ENCODE results near the gene GPC3. TPM values are rescaled to one million over a fixed set of nuclear protein-coding genes. Genes with fewer than 3 reads are reported as not detected.

GPC3 gene
- total RNA-seq, 1 donor from 2014 or later: not detected

DNA sequence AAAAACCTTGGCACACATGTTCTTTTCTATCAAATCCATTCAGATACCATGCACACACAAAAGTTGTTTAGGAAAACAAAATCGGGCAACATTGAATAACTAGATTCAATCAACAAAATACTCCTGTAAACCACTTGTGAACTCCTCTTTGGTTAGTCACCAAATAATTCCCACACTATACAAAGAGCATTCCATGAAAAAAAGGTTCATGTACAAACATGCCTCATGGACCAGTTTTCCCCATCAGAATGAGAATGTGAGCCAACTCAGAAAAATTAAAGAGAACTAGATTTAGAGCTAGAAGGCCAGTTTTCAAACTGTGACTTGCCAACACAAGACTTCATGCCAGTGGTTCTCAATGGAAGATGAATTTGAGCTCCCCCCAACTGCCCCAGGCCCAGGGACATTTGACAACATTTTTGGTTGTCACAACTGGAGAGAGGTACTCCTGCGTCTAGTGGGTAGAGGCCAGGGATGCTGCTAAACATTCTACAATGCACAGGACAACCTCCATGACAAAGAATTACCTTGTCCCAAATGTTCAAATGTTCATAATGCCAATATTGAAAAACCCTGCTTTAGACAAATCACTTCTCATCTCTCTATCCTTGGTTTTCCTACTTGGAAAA lies 55.4 kb downstream of the GPC3 start:
- DNase-seq (ENCODE audit: low read depth, low spot score): no peak

GRCh38 chrX:133928365-133928764 lies 57.0 kb downstream of the GPC3 start:
- DNase-seq (ENCODE audit: low read depth, low spot score): no peak

DNA sequence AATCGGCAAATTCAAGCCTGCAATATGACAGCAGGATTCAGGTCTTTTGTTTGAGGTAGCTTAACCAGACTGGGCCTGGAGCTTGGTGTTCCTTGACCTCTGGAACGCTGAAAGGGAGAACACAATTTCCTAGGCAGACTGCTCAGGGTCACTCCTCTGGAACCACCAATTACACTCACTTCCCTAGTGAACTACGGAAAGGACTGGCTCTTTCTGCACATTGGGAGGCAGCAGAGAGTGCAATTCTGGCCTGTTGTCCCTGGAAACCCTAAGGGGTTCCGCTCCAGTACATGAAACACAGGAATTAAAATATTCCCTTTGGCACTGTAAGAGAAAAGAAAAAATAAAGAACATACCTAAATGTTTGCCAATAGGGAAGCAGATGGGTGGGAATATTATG lies 58.6 kb downstream of the GPC3 start:
- DNase-seq (ENCODE audit: low read depth, low spot score): no peak

DNA sequence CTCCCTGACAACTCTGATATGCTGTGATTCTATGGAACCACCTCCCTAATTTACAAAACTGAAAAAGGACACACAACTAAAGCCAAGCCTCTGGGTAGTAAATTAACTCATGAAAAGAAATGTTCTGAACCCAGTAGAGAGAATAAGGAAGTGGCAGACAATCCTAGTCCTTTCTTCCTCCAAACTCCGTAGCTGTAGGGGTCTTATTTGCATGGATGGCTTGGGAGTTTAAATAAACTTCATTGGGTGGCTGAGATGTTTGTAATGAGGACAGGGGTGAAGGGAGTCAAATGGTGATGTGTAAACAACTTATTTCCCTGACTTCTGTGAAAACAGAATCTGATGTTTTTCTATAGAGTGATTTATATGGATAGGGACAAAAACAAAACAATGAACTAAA lies 59.3 kb downstream of the GPC3 start:
- no peak for DNase-seq (ENCODE audit: low read depth, low spot score)

DNA sequence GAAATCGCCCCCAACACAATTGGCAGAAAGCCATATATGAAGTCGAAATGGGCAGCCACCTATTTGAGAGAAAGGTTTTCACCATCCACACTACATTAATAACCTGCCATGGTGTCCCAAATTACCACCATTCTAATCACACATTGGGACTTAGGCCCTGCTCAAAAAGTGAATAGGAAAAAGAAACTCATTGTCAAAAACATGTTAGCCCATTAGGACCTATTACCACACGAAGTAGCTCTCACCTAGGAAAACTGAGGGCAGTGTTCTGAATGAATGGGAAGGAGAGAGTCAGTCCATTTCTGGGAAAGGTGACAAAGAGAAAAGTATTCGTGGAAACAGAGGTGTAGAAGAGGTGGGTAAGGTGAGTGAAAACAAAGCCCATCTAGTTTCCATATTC lies 60.8 kb downstream of the GPC3 start:
- DNase-seq (ENCODE audit: low read depth, low spot score): no peak

- no peak for DNase-seq (ENCODE audit: low read depth, low spot score)
These were observed 61.8 kb downstream of the GPC3 start for GRCh38 chrX:133923548-133923947.

DNA sequence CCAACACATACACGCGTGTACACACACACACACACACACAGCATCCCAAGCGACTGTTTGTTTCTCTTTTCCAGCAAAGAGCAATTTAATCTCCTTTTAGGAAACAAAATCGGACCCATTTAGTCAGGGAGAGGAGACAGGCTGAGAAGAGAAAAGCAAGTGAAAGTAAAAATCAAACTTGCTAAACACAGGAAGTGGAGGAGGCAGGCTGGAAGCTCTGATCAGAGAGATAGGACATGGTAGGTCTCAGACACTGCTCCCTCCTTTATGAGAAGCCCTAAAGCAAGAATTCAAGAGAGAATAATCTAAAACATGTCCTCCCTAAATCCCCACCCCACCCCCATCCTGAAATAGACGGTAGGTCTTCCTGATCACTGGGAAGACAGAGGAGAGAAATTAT lies 62.3 kb downstream of the GPC3 start:
- no peak for DNase-seq (ENCODE audit: low read depth, low spot score)

DNA sequence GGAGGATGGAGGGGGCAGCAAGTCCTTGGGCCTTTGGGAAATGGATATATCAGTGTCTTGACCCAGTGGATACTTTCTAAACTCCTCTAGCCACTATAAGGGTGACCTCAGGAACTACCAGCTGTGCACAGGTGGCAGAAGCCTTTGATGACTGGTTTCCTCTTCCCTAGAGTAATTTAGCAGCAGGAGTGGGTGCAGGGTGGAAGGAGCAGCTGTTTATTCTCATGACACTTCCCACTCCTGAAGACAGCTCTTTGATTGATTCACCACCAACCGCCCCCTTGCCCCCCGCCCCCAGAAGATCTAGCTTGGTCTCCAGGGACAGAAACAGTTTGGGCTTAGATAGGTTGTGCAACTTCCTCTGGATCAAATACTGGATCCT lies 63.0 kb downstream of the GPC3 start:
- no peak for DNase-seq (ENCODE audit: low read depth, low spot score)

- DNase-seq (ENCODE audit: low read depth, low spot score): no peak
These were observed 63.5 kb downstream of the GPC3 start for GRCh38 chrX:133921764-133922389.

DNA sequence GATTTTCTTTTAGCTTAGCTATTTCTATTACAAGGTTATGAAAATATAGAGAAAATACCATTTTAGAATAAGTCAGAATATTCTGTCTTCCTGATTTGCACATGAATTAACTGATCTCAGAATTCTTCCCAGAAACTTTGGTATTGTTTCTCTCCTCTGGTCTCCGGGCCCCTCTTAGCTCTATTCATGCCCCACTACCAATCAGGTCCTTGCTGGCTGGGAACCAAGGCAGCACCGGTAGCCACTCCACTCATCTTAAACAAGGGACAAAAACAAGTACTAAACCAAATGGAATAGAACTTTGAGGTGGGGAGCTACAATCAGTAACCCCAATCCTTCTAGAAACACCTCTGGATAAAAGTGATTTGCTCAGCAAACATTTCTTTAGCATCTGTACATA lies 64.3 kb downstream of the GPC3 start:
- no peak for DNase-seq (ENCODE audit: low read depth, low spot score)

DNA sequence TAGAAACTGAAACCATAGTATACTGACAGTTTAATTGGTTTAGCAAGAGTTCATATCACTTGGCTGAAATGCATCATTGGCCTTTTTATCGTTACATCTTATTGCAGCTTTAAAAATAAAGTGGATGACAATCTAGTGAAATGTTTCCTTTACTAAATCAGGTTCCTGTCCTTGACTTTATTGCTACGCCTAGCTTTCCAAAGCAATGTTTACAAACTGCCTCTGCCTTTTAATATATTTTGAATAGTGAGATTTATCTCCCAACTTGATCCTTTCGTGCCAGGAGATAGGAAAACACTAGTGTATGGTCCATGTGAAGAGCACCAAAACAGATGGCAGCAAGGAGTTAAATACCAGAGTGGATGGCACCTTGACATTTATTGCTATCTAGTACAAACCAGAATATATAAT lies 67.0 kb downstream of the GPC3 start:
- no peak for DNase-seq (ENCODE audit: low read depth, low spot score)

GRCh38 chrX:133916984-133917722 lies 68.2 kb downstream of the GPC3 start:
- no peak for DNase-seq (ENCODE audit: low read depth, low spot score)

GRCh38 chrX:133913658-133914388 lies 71.6 kb downstream of the GPC3 start:
- no peak for DNase-seq (ENCODE audit: low read depth, low spot score)

DNA sequence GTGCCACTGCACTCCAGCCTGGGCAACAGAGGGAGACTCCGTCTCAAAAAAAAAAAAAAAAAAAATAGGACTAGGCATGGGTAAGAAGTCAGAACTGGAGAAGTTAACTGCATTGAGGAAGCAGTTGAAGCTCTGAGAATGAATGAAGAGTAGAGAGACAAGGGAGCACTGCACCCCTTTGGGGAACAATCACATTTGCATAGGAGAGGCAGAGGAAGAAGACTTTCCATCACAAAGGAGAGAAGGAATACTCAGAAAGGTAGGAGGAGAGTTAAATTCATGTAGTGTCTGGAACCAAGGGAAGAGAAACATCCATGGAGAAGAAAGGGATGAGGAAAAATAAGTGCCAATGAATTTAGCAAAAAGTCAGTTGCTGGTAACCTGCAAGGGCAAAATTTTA lies 72.4 kb downstream of the GPC3 start:
- no peak for DNase-seq (ENCODE audit: low read depth, low spot score)

GRCh38 chrX:133911825-133912495 lies 73.4 kb downstream of the GPC3 start:
- no peak for DNase-seq (ENCODE audit: low read depth, low spot score)

DNA sequence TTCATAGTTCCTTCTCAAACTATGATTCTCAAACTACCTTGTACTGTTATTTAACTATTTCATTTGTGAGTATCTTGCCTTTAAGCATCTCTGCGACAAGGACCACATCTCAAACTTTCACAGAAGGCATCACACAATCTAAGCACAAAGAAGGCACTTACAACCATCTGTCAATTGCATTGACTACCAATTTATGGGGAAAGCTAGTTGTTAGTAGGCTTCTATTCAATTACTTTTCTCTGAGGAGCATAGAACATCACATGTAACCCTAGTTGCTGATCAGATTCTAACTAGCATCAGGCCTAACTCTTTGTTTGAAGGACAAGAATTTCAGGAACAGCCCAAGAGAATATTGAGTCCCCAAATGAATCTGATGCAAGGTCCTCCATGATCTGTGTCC lies 74.9 kb downstream of the GPC3 start:
- no peak for DNase-seq (ENCODE audit: low read depth, low spot score)

GRCh38 chrX:133909888-133910287 lies 75.5 kb downstream of the GPC3 start:
- DNase-seq (ENCODE audit: low read depth, low spot score): no peak

GRCh38 chrX:133908223-133908955 lies 77.0 kb downstream of the GPC3 start:
- no peak for DNase-seq (ENCODE audit: low read depth, low spot score)

DNA sequence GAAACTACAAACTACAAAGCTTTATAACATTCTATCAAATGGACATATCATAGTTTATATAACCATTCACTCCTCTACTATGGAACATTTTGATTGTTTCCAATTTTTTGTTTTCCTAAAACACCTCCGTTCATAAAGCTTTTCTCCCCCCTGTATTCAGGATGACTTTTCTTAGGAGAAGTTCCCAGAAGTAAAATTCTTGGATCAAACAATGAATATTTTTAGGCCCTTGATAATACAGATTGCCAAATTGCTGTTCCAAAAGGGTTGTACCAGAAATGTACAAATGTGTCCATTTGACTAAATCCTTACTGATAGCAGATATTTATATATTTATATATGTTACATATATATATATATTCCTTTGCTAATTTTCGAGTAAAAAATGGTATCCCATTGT lies 77.8 kb downstream of the GPC3 start:
- DNase-seq (ENCODE audit: low read depth, low spot score): no peak

DNA sequence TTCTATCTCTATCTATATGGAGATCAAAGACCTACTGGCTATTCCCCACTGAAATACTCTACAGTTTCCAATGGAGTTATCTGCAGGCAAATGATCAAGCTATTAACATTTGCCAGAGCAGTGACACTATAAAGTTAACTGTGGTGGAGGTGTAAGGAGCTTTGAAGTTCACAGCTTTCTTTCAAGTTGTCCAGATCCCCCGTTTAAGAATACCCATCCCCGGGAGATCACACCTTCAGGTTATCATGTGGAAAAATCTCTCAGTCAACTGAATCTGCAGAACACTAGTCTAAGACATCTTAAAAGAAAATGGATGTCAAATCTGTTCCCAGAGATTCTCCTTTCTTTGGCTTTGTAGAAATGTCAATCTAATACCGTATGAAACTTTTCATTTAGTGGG lies 80.1 kb downstream of the GPC3 start:
- no peak for DNase-seq (ENCODE audit: low read depth, low spot score)

- no peak for DNase-seq (ENCODE audit: low read depth, low spot score)
These were observed 87.7 kb downstream of the GPC3 start for GRCh38 chrX:133897593-133898163.
